Spleen (tissue), 11 donors: ENCODE measurements around the gene PCMT1. TPM values are rescaled to one million over a fixed set of nuclear protein-coding genes. Genes with fewer than 3 reads are reported as not detected.
"Not testable (repeated sequence)": the region's sequence is repeated elsewhere in the genome, so short reads cannot be mapped to it uniquely, and the experiment has no call there.

ENCODE experiments used
- DNase-seq: peaks from one replicate; pipeline ENCODE4 v3.0.0-alpha.2; 2020
- H3K27ac ChIP-seq, 8 donors: fragments of 200-600 bp; sonication (generic) in 7 of 8; 1 replicate in 4 of 8; 2 replicates in 4 of 8; pipeline versions ENCODE4 v1.5.0 to v1.8.0; 2016 to 2021; ENCODE audit warnings: inconsistent platforms in 4 of 8, mild to moderate bottlenecking in 4 of 8, moderate library complexity in 1 of 8
- H3K27me3 ChIP-seq, 7 donors: fragments of 200-600 bp; sonication (generic) in 6 of 7; replicated peaks in 1 of 7; 1 replicate in 4 of 7; 2 replicates in 3 of 7; pipeline versions ENCODE4 v1.5.0 to v1.8.0; 2016 to 2021; ENCODE audit warnings: inconsistent platforms in 3 of 7, mild to moderate bottlenecking in 1 of 7
- H3K36me3 ChIP-seq, 6 donors: fragments of 200-600 bp; sonication (generic) in 5 of 6; 1 replicate in 4 of 6; 2 replicates in 2 of 6; pipeline versions ENCODE4 v1.5.0 to v1.8.0; 2016 to 2021; ENCODE audit warnings: inconsistent platforms in 2 of 6
- H3K4me1 ChIP-seq, 6 donors: fragments of 200-600 bp; sonication (generic) in 5 of 6; 1 replicate in 3 of 6; 2 replicates in 3 of 6; pipeline versions ENCODE4 v1.5.0 to v1.8.0; 2016 to 2021; ENCODE audit warnings: inconsistent platforms in 3 of 6
- H3K4me3 ChIP-seq, 8 donors: fragments of 200-600 bp; sonication (generic) in 7 of 8; 1 replicate in 4 of 8; 2 replicates in 4 of 8; pipeline versions ENCODE4 v1.5.0 to v1.8.0; 2016 to 2021; ENCODE audit warnings: inconsistent platforms in 4 of 8, mild to moderate bottlenecking in 4 of 8, moderate library complexity in 2 of 8
- H3K9me3 ChIP-seq, 8 donors: fragments of 200-600 bp; sonication (generic) in 7 of 8; 1 replicate in 4 of 8; 2 replicates in 4 of 8; pipeline versions ENCODE4 v1.5.0 to v1.8.0; 2016 to 2021; ENCODE audit warnings: inconsistent platforms in 4 of 8
- CTCF ChIP-seq, 11 experiments: fragments of 200-600 bp in 7 of 11; fragments of 450-650 bp in 4 of 11; sonication (generic) in 4 of 11; IDR thresholded peaks in 8 of 11; conservative IDR thresholded peaks in 3 of 11; 1 replicate in 7 of 11; 2 replicates in 4 of 11; pipeline versions ENCODE4 v1.4.0 to v1.8.0; 2016 to 2021; ENCODE audit warnings: antibody characterized with exemption in 11 of 11, inconsistent platforms in 4 of 11, mild to moderate bottlenecking in 1 of 11
- POLR2A ChIP-seq, 3 donors: fragments of 450-650 bp; IDR thresholded peaks; one replicate each; pipeline ENCODE4 v1.5.1; 2017; ENCODE audit warnings: antibody characterized with exemption in 3 of 3, mild to moderate bottlenecking in 1 of 3
- POLR2AphosphoS5 ChIP-seq, 3 donors: sonication (generic); formaldehyde crosslinking; IDR thresholded peaks; one replicate each; pipeline ENCODE4 v1.5.1; 2017; ENCODE audit warnings: antibody characterized with exemption in 3 of 3
- WGBS, 5 donors: extraction: QIAGEN DNeasy Blood & Tissue Kit in 3 of 5; methylation state at CpG; one replicate each; pipeline versions ENCODE4 v1.1.5 to v1.1.7; 2013 to 2018; 5-methylcytosine and 5-hydroxymethylcytosine counted together
- intact Hi-C: fragments of 100-400 bp; cut with DNase I; formaldehyde crosslinking; loops from one replicate; pipeline ENCODE4 v1.15.0; 2023; ENCODE audit warnings: low total_unique reads
- polyA plus RNA-seq, 3 donors: library from polyadenylated mRNA; stranded (reverse); fragments of 200-250 nt; gene quantifications; one replicate each; pipeline ENCODE4 v1.2.1, GENCODE V29; 2013
- total RNA-seq, 7 donors: library from RNA; depleted of rRNA in 3 of 7; stranded (reverse); fragments of >200 nt in 3 of 7; fragmentation: NEBNext Ultra II Directional in 4 of 7; extraction: Animal tissue kit (Norgen Biotek cat#: 25700) in 4 of 7; gene quantifications; one replicate each; pipeline versions ENCODE4 v1.1.0 to v1.2.1, GENCODE V29; 2016 to 2021
- donor health status: healthy with polysubstance abuse.
- donor health status: DM: no; HTN: no; CAD: no; lungs with moderate emphysema.
- donor health status: DM: no; HTN: no; CAD: no.
- donor health status: Bipolar disorder and iron deficiency.
- donor health status: healthy.
- donor health status: DM: no; HTN: no; CAD: no.
- donor health status: DM: yes; HTN: yes; CAD: no.

The PCMT1 gene
- total and polyA plus RNA-seq, 10 donors = 22.0 to 66.7 (median 49.2) TPM

GRCh38 chr6:149752600-149753373 lies 3.2 kb downstream of the PCMT1 start:
- intact Hi-C loops = no loop called here
- peak overlapping the region in 7 of 8 donors; percentile 0 to 98 (median 66) for H3K27ac ChIP-seq
- 48 to 84% (median 71%) methylated on average over 4 of the region's 4 CpGs for WGBS, 5 donors

GRCh38 chr6:149753374-149753637 lies 3.8 kb downstream of the PCMT1 start:
- Histone ChIP-seq H3K36me3 (peaks cover 0 to 11% (median 0%) of the 10 kb centered on the region in 6 donors), H3K4me1 (peaks cover 17 to 89% (median 60%) of the 10 kb centered on the region in 6 donors), H3K27ac (peak overlapping the region in 6 of 8 donors; percentile 0 to 98 (median 68))
- H3K4me3 ChIP-seq, H3K9me3 ChIP-seq, DNase-seq, H3K27me3 ChIP-seq, intact Hi-C loops: not testable (repeated sequence)
- WGBS, 5 donors = 61 to 80% (median 73%) methylated on average over 3 of the region's 3 CpGs

More at GRCh38 chr6:149752600-149753373, 3.2 kb downstream of the PCMT1 start:
- no peak for DNase-seq
- no peaks in the 10 kb centered on the region for H3K9me3 ChIP-seq
- peaks cover 17 to 90% (median 60%) of the 10 kb centered on the region in 6 donors for H3K4me1 ChIP-seq
- no peak overlapping the region for H3K4me3 ChIP-seq
- H3K27me3 ChIP-seq = no peaks in the 10 kb centered on the region
- TF ChIP-seq POLR2AphosphoS5 (IDR thresholded peaks at IDR 0.05) (no peak), POLR2A (IDR thresholded peaks at IDR 0.05) (no peak), CTCF (IDR thresholded peaks at IDR 0.05 in 8 of 11, conservative IDR thresholded peaks at IDR 0.05 in 3 of 11) (no peak)
- peaks cover 0 to 11% (median 0%) of the 10 kb centered on the region in 6 donors for H3K36me3 ChIP-seq

- intact Hi-C loops = no loop called here
- Histone ChIP-seq H3K36me3 (peaks cover 0 to 20% (median 3%) of the 10 kb centered on the region in 6 donors), H3K4me1 (peaks cover 17 to 94% (median 56%) of the 10 kb centered on the region in 6 donors), H3K9me3 (no peaks in the 10 kb centered on the region), H3K27me3 (no peaks in the 10 kb centered on the region), H3K27ac (peak overlapping the region in 1 of 8 donors; percentile 98), H3K4me3 (no peak overlapping the region)
- DNase-seq = no peak
- TF ChIP-seq POLR2AphosphoS5 (IDR thresholded peaks at IDR 0.05) = no peak
- TF ChIP-seq POLR2A (IDR thresholded peaks at IDR 0.05) = no peak
- WGBS, 5 donors = 82 to 92% (median 91%) methylated on average over 4 of the region's 4 CpGs
Measured at GRCh38 chr6:149754548-149754947, 5.0 kb downstream of the PCMT1 start.

- 74 to 86% (median 79%) methylated on average over 9 of the region's 9 CpGs for WGBS, 5 donors
- Histone ChIP-seq H3K27ac (peak overlapping the region in 1 of 8 donors; percentile 8), H3K4me3 (no peak overlapping the region), H3K27me3 (no peaks in the 10 kb centered on the region), H3K9me3 (no peaks in the 10 kb centered on the region), H3K36me3 (peaks cover 0 to 30% (median 8%) of the 10 kb centered on the region in 6 donors), H3K4me1 (peaks cover 15 to 93% (median 53%) of the 10 kb centered on the region in 6 donors)
- TF ChIP-seq CTCF (IDR thresholded peaks at IDR 0.05 in 8 of 11, conservative IDR thresholded peaks at IDR 0.05 in 3 of 11) (no peak), POLR2AphosphoS5 (IDR thresholded peaks at IDR 0.05) (no peak), POLR2A (IDR thresholded peaks at IDR 0.05) (no peak)
- DNase-seq = no peak
- intact Hi-C loops = no loop called here
Measured at GRCh38 chr6:149755300-149756260, 6.0 kb downstream of the PCMT1 start.
